ENCODE measurements around the gene KIF7.

KIF7 gene

DNA sequence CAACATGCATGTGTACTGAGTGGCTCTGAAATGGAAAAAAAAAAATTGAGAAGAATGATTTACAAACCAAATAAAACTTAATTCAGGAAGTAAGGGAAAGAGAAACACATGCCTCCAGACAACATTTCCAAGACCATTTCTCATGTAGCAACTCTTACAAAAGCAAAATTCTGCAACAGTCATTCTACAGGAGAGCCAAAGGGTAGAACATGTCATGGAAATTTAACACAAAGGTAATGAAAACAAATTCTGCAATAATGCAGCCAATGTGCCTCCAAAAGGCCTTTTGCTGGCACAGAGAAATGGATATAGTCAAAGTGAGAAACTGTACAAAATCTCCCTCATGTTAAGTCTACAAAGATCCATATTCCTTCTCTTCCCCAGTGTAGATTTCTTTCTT lies 31.3 kb upstream of the KIF7 start:
- TF ChIP-seq, protein P1, sequence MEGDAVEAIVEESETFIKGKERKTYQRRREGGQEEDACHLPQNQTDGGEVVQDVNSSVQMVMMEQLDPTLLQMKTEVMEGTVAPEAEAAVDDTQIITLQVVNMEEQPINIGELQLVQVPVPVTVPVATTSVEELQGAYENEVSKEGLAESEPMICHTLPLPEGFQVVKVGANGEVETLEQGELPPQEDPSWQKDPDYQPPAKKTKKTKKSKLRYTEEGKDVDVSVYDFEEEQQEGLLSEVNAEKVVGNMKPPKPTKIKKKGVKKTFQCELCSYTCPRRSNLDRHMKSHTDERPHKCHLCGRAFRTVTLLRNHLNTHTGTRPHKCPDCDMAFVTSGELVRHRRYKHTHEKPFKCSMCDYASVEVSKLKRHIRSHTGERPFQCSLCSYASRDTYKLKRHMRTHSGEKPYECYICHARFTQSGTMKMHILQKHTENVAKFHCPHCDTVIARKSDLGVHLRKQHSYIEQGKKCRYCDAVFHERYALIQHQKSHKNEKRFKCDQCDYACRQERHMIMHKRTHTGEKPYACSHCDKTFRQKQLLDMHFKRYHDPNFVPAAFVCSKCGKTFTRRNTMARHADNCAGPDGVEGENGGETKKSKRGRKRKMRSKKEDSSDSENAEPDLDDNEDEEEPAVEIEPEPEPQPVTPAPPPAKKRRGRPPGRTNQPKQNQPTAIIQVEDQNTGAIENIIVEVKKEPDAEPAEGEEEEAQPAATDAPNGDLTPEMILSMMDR (IDR thresholded peaks at IDR 0.05; ENCODE audit: borderline replicate concordance, insufficient read depth, low read depth, low read length) = no peak
- no peak overlapping the region for H3K4me3 ChIP-seq (ENCODE audit: low read depth, low read length)

- TF ChIP-seq, protein P1 (IDR thresholded peaks at IDR 0.05; ENCODE audit: borderline replicate concordance, insufficient read depth, low read depth, low read length) = no peak
- H3K4me3 ChIP-seq (ENCODE audit: low read depth, low read length) = no peak overlapping the region
These were observed 30.7 kb upstream of the KIF7 start for GRCh38 chr15:89685995-89686394.

GRCh38 chr15:89681146-89681545 lies 25.9 kb upstream of the KIF7 start:
- TF ChIP-seq, protein P1 (IDR thresholded peaks at IDR 0.05; ENCODE audit: borderline replicate concordance, insufficient read depth, low read depth, low read length) = no peak

GRCh38 chr15:89680282-89680873 lies 25.1 kb upstream of the KIF7 start:
- no peak overlapping the region for H3K4me3 ChIP-seq (ENCODE audit: low read depth, low read length)
- TF ChIP-seq, protein P1 (IDR thresholded peaks at IDR 0.05; ENCODE audit: borderline replicate concordance, insufficient read depth, low read depth, low read length) = no peak

More at GRCh38 chr15:89681146-89681545, 25.9 kb upstream of the KIF7 start:
- H3K4me3 ChIP-seq (ENCODE audit: low read depth, low read length) = no peak overlapping the region

DNA sequence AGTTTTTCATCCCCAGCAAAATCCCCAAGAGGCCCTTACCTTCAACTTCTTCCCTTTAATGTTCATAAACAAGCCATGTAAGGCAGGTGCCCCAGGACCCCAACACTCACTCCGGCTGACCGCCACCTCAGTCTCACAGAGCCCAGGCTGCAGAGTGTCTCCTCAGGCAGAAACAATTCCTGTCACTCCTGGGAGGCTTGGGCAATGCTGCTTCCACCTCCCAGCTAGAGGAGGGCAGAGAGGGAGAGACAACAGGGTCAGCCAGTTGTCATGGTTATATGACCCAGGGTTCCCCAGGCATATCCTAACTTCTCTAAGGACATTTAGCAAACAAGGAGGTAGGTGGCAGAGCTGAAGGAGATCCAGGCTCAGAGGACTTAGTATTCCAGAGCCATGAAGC lies 23.9 kb upstream of the KIF7 start, which contains the start of gene PLIN1:
PLIN1 (minus strand) TSS at position 156 of the 400 bp plus-strand sequence. CDS start 1,878 bp downstream, outside the sequence.
- no peak within 1 kb of the TSS for H3K4me3 ChIP-seq (ENCODE audit: low read depth, low read length)
- TF ChIP-seq, protein P1 (IDR thresholded peaks at IDR 0.05; ENCODE audit: borderline replicate concordance, insufficient read depth, low read depth, low read length) = no peak

DNA sequence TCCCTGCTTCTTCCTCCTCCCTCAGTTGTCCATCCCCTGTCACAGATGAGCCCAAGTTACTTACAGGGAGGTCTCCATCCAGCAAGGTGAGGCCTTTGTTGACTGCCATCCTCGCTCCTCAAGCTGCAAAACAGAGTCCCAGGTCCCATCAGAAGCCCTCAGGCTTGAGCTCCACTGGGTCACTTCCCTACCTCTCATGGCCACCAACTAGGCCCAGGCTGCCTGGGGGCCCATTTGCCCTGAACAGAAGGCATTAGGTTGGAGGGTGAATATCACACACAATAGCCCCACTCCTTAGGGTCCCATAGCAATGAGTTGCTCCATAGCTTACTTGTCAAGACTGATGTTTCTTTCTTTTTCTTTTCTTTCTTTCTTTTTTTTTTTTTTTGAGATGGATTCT lies 22.1 kb upstream of the KIF7 start:
- TF ChIP-seq, protein P1 (IDR thresholded peaks at IDR 0.05; ENCODE audit: borderline replicate concordance, insufficient read depth, low read depth, low read length) = no peak
- H3K4me3 ChIP-seq (ENCODE audit: low read depth, low read length) = no peak overlapping the region

GRCh38 chr15:89675606-89676005 lies 20.3 kb upstream of the KIF7 start:
- TF ChIP-seq, protein P1 (IDR thresholded peaks at IDR 0.05; ENCODE audit: borderline replicate concordance, insufficient read depth, low read depth, low read length) = no peak
- H3K4me3 ChIP-seq (ENCODE audit: low read depth, low read length) = no peak overlapping the region

All from GM12875 (cell line).